NCI-H2227 treated with DMSO at 0.1 percent for 48 hours (cell line): ENCODE results near the gene THEM4.
"Not testable (repeated sequence)": the region's sequence is repeated elsewhere in the genome, so short reads cannot be mapped to it uniquely, and the experiment has no call there.

ENCODE experiments used
- DNase-seq: peaks from one replicate; lab custom pipeline; 2025; lab: John Stamatoyannopoulos, UW

The THEM4 gene

DNA sequence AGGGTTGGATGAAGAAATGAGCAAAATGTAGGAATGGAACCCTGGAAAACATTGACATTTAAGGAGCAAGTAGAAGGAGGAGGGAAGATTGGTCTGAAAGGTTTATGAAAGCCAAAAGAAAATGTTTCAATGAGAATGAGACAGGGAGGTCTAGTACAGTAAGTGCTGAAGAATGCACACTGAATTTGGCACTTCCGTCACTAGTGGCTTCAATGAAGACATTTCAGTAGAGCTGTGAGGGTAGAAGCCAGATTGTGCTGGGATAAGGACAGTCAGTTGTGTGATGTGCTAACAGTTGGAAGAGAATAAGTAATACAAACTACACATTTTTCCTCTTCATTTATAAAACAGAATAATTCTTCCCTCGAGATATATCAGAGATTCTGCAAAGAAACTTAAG, 17.1 kb downstream of the THEM4 start:
- no peak for DNase-seq

GRCh38 chr1:151891512-151891911, 17.8 kb downstream of the THEM4 start:
- DNase-seq: no peak

DNA sequence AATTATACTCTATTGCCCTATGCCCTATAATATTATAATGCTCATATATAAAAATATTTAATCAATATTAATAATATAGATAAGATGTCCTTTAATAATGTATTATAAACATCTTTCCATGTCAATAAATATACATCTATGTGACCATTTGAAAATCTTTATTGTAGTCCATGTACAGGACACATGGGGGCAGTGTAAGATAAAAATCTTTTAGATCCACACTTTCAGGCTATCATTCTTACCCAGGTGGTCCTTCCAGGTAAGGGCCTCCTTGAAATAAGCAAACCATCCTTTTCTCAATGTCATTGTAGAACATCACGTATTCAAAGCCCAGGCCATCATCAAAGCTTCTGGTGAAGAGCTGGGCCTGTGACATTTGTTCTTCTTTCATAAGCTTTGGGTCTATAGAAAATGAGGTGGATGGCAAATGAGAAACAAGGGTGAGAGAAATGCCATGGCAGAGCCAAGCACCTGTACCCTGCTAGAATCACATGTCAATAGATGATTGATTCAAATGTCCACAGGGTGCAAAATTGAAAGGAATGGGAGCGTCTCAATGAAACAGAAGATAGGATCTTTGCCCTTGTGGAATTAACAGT, 20.2 kb downstream of the THEM4 start:
- DNase-seq: no peak

GRCh38 chr1:151887028-151887427, 22.3 kb downstream of the THEM4 start:
- DNase-seq: no peak

DNA sequence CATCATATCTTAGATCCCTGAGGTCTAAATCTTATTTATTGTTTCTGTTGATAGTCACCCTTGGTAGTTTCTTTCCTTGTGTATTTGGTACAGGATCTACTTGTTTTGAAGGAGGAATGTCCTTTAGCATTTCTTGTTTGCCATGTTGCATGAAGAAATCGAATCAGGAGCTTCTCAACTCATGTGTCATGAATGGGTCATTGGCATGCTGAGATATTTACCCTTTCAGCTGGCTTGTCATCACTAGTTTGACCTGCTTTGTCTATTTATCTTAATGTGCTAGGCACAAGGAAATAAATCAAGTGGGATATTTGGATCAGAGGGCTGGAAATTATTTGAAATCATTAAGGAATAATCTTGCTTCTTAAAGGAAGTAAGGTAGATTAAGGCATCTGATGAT, 23.8 kb downstream of the THEM4 start:
- DNase-seq: no peak

DNA sequence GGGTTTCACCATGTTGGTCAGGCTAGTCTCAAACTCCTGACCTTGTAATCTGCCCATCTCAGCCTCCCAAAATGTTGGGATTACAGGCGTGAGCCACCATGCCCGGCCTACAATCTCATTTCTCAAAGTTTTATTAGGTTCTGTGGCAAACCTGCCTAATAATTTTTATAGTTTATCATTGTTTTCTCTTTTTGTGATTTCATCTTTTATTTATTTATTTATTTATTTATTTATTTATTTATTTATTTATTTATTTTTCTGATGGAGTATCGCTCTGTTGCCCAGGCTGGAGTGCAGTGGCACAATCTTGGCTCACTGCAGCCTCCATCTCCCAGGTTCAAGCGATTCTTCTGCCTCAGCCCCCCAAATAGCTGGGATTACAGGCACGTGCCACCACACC, 24.4 kb downstream of the THEM4 start:
- not testable (repeated sequence) for DNase-seq

- DNase-seq: not testable (repeated sequence)
Observed at GRCh38 chr1:151884445-151884844, 24.9 kb downstream of the THEM4 start.

DNA sequence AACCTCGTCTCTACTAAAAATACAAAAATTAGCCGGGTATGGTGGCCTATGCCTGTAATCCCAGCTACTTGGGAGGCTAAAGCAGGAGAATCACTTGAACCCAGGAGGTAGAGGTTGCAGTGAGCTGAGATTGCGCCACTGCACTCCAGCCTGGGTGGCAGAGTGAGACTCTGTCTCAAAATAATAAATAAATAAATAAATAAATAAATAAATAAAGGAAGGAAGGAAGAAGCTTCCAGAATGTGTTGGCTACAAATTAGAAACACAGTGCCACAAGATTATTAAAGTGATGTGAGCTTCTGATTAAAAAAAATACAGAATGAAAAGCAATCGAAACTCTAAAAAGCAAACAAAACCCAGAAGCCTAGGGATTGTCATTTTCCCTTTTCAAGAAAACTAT, 25.4 kb downstream of the THEM4 start:
- DNase-seq: not testable (repeated sequence)

DNA sequence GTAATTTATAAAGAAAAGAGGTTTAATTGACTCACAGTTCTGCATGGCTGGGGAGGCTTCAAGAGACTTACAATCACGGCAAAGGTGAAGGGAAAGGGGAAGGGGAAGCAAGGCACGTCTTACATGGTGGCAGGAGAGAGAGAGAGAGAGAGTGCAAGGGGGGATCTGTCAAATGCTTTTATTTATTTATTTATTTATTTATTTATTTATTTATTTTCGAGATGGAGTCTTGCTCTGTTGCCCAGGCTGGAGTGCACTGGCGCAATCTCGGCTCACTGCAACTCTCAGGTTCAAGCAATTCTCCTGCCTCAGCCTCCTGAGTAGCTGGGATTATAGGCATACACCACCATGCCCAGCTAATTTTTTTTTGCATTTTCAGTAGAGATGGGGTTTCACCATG, 26.4 kb downstream of the THEM4 start:
- DNase-seq: not testable (repeated sequence)

- no peak for DNase-seq
Observed at GRCh38 chr1:151882466-151882865, 26.8 kb downstream of the THEM4 start.

DNA sequence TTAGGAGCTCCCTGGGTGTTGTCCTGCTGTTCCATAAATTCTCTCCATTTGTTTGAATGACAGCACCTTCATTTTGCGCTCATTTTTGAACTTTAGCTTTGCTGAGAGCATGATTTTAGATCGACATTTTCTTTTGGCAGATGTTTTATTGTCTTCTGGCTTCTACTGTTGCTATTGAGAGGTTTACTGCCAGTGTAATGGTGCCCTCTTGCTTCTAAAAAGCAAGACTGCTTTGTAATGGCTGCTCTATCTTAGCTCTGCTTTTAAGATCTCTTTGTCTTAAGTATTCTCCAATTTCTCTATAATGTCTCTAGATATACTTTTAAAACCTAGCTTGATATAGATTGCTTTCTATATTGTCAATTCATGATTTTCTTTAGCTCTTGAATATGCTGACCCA, 27.8 kb downstream of the THEM4 start:
- peak; percentile 60 for DNase-seq

DNA sequence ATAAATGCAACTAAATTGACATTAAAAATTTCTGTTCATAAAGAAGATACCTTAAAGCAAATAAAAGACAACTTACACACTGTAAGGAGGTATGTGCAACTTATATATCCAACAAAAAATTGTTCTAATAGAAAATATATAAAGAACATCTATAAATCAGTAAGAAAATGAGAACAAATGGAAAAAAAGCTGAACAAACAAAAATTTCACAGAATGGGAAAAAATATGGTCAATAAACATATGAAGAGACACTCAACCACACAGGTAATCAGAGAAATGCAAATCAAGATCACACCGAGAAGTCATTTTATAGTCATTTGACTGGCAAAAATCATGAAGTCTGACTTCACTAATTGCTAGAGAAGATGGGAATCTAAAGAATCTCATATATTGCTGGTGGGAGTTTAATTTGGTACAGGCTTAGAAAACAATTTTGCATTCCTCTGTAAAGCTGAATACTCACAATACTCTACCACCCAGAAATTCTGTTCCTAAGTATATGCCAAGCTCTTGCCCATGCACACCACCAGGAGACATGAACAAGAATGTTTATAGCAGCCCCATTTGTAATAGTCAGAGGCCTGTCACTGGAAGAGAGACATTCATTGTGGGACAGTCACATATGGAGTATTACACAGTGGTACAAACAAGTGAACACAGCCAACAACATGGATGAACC, 33.8 kb downstream of the THEM4 start:
- no peak for DNase-seq

DNA sequence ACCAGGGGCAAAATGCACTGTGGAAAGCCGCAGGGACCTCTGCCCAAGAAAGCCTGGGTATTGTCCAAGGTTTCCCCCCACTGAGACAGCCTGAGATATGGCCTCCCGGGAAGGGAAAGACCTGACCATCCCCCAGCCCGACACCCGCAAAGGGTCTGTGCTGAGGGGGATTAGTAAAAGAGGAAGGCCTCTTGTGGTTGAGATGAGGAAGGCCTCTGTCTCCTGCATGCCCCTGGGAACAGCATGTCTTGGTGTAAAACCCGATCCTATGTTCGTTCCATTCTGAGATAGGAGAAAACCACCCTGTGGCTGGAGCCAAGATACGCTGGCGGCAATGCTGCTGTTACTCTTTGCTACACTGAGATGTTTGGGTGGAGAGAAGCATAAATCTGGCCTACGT, 36.5 kb downstream of the THEM4 start:
- not testable (repeated sequence) for DNase-seq

DNA sequence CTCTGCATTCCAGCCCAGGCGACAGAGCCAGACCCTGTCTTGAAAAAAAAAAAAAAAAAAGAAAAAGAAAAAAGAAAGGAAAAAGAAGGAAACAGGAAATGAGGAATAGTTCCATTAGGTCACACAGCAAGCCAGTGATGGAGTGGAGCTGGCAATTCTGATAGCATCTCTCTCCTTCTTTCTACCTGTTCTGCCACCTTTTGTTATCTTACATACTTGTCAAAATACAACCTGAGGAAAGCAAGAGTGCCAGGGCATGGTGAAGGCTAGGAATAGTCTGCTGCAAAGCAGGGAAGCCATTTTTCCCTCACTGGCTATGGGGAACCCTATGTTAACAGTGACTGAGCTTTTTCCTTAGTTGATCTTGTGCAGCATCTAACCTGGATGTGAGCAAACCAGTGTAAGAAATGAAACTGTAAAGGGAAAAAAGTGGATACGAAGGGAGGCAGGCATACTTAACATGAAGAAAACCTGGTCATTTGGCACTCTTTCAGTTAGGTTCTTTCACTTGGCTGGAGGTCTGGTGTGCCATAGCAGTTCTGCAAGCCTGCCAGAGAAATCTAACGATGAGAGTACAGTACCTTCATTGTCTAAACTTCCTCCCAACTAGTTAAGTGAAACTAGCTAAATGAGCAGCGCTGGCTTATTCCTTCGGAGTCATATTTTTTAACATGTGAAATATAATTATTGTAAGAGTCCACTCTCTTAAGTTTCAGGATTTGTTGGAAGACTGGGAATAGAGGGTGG, 37.9 kb downstream of the THEM4 start:
- no peak for DNase-seq

- DNase-seq: no peak
Observed at GRCh38 chr1:151868486-151868885, 40.8 kb downstream of the THEM4 start.

DNA sequence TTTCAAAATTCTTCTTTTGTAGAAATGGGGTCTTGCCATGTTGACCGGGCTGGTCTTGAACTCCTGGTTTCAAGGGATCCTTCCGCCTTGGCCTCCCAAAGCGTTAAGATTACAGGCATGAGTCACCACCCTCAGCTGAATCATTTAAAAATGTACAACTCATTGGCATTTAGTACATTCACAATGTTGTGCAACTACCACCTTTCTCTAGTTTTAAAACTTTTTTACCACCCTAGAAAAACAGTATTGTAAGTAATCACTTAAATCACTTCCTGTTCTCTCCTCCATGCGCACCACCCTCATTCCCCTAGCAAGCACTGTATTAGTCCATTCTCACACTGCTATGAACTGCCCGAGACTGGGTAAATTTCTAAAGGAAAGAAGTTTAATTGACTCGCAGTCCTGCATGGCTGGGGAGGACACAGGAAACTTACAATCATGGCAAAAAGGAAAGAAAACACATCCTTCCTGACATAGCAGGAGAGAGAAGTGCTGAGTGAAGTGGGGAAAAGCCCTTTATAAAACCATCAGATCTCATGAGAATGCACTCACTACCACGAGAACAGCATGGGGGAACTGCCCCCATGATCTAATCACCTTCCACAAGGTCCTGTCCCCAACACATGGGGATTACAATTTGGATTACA, 41.4 kb downstream of the THEM4 start:
- no peak for DNase-seq

DNA sequence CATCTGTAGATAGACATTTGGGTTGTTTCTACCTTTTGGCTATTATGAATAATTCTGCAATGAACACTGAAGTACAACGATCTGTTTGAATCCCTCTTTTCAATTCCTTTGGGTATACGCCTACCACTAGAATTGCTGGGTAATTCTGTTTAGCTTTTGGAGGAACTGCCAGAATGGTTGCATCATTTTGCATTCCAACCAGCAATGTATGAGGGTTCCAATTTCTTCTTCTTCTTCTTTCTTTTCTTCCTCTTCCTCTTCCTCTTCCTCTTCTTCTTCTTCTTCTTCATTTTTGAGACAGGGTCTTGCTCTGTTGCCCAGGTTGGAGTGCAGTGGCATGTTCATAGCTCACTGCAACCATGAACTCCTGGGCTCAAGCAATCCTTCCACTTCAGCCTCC, 42.0 kb downstream of the THEM4 start:
- DNase-seq: no peak

- DNase-seq: no peak
Observed at GRCh38 chr1:151864411-151864810, 44.9 kb downstream of the THEM4 start.

DNA sequence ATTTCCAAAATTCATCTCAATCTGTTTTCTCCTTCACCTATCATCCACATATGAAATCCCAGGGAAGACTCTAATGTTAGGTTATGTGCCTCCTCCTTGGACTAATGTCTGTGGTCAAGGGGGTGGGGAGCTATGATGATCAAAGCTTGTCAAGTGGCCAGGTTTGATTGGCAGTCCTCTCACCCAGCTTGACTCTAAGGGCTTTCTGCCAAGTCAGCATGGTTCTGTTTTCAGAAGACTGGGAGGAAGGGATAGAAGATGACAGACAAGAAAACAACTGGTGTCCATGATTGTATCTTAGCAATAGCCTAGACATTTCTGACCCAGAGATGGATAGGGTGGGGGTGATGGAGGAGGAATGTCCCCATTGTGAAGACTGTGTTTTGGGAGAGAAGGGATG, 46.7 kb downstream of the THEM4 start:
- no peak for DNase-seq

DNA sequence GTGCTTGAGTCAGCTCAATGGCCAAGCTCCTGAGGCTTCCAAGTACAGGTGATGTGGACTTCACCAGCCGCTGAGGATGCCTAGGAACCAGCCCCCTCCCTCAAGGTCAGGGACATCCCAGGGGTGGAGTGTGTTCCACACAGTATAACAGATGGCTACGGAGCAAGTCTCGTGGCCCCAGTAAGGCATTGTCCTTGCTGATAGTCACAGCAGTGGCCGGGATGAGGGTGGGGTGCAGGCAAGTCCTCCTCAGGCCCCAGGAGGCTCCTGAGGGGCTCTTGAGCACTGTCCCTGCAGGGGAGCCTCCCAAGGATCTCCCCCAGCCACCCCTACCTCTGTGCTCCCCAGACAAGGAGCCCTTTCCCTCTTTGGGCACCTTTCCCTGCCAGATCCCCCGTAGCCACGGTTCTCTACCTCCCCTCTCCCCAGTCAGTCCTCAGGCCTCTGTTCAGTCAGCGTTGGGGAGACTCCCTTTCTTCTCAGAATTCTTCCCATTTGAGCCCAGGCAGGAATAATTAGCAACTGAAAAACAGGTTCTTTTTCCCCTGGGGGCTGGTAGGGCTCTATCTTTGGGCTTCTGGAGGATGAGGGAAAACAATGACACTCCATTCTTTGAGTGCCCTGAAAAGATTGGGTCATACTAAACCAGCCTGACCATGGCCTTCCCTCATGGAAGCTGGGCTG, 48.7 kb downstream of the THEM4 start:
- no peak for DNase-seq

DNA sequence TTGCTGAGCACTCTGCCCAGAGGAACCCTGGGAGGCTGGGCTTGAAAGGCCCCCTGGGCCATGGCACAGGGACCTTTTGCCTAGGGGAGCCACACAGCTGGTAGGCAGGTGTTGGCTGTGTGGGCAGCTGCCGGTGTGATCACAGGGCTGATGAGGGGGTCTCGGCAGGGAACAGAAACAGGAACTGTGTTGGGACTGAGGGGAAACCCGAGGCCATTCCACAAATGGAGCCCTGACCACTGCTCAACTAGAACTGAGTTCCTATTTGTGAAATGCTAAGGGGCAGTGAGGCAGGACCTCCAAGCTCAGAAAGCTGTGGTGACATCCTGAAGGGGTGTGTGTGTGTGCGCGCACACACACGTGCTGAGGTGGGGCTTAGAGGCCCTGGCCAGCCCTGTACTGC, 49.4 kb downstream of the THEM4 start:
- DNase-seq: no peak
